Lower lobe of right lung (tissue), 2 donors: ENCODE results near the gene PARP14. TPM values are rescaled to one million over a fixed set of nuclear protein-coding genes. Genes with fewer than 3 reads are reported as not detected.
"Not testable (repeated sequence)": the region's sequence is repeated elsewhere in the genome, so short reads cannot be mapped to it uniquely, and the experiment has no call there.

Source experiments
- ATAC-seq, 2 donors: fragments of 200-7000 bp; cut with Tn5 transposase; one replicate each; pipeline ENCODE4 v1.9.1; 2020 to 2022; ENCODE audit warnings: mild to moderate bottlenecking in 2 of 2, moderate library complexity in 2 of 2
- DNase-seq: peaks from one replicate; pipeline ENCODE4 v3.0.0-alpha.2; 2020
- H3K27ac ChIP-seq: fragments of 200-600 bp; one replicate; pipeline ENCODE4 v1.8.0; 2022
- H3K27me3 ChIP-seq: fragments of 200-600 bp; one replicate; pipeline ENCODE4 v1.8.0; 2022; ENCODE audit warnings: low read depth
- H3K36me3 ChIP-seq: fragments of 200-600 bp; one replicate; pipeline ENCODE4 v1.8.0; 2022; ENCODE audit warnings: mild to moderate bottlenecking
- H3K4me1 ChIP-seq: fragments of 200-600 bp; one replicate; pipeline ENCODE4 v1.8.0; 2022
- H3K4me3 ChIP-seq: fragments of 200-600 bp; one replicate; pipeline ENCODE4 v1.8.0; 2022; ENCODE audit warnings: mild to moderate bottlenecking
- H3K9me3 ChIP-seq: fragments of 200-600 bp; one replicate; pipeline ENCODE4 v1.8.0; 2022
- intact Hi-C: fragments of 100-400 bp; cut with DNase I; formaldehyde crosslinking; loops from one replicate; pipeline ENCODE4 v1.11.0; 2022
- total RNA-seq: library from RNA; stranded (reverse); fragmentation: NEBNext Ultra II Directional; extraction: Animal tissue kit (Norgen Biotek cat#: 25700); gene quantifications from one replicate; pipeline ENCODE4 v1.2.1, GENCODE V29; 2021
- TF ChIP-seq, protein P1 (sequence below): fragments of 200-600 bp; IDR thresholded peaks from one replicate; pipeline ENCODE4 v1.8.0; 2022; ENCODE audit warnings: antibody characterized with exemption, mild to moderate bottlenecking
- donor health status: DM: no; HTN: yes; CAD: no; lungs with severe emphysema.

Gene PARP14
- total RNA-seq, 1 donor from 2014 or later, result 165 TPM

DNA sequence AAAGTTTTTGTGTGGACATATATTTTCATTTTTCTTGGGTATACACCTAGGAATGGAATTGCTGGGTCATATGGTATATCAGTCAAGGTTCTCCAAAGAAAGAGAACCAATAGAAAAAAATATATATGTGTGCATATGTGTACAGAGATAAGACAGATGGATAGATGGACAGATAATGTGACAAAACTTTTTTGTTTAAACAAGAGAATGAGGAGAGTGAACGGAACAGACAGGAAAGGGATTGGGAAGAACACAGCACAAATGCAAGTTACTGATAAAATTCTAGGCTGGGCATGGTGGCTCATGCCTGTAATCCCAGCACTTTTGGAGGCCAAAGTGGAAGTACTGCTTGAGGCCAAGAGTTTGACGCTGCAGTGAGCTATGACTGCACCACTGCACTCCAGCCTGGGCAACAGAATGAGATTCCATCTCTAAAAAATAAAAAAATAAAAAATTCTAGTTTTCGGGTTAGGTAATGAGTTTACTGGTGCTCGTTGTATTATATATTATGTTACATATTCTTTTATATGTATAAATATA lies 63.0 kb downstream of the PARP14 start:
- H3K27me3 ChIP-seq, result no peaks in the 10 kb centered on the region
- H3K36me3 ChIP-seq, result peaks cover 40% of the 10 kb centered on the region
- no peaks in the 10 kb centered on the region for H3K9me3 ChIP-seq
- no peaks in the 10 kb centered on the region for H3K4me1 ChIP-seq
- no peak for ATAC-seq
- TF ChIP-seq, protein P1, sequence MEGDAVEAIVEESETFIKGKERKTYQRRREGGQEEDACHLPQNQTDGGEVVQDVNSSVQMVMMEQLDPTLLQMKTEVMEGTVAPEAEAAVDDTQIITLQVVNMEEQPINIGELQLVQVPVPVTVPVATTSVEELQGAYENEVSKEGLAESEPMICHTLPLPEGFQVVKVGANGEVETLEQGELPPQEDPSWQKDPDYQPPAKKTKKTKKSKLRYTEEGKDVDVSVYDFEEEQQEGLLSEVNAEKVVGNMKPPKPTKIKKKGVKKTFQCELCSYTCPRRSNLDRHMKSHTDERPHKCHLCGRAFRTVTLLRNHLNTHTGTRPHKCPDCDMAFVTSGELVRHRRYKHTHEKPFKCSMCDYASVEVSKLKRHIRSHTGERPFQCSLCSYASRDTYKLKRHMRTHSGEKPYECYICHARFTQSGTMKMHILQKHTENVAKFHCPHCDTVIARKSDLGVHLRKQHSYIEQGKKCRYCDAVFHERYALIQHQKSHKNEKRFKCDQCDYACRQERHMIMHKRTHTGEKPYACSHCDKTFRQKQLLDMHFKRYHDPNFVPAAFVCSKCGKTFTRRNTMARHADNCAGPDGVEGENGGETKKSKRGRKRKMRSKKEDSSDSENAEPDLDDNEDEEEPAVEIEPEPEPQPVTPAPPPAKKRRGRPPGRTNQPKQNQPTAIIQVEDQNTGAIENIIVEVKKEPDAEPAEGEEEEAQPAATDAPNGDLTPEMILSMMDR, result no peak
- no peak for DNase-seq
- no peak overlapping the region for H3K27ac ChIP-seq
- no peak overlapping the region for H3K4me3 ChIP-seq
- intact Hi-C loops, result no loop called here

DNA sequence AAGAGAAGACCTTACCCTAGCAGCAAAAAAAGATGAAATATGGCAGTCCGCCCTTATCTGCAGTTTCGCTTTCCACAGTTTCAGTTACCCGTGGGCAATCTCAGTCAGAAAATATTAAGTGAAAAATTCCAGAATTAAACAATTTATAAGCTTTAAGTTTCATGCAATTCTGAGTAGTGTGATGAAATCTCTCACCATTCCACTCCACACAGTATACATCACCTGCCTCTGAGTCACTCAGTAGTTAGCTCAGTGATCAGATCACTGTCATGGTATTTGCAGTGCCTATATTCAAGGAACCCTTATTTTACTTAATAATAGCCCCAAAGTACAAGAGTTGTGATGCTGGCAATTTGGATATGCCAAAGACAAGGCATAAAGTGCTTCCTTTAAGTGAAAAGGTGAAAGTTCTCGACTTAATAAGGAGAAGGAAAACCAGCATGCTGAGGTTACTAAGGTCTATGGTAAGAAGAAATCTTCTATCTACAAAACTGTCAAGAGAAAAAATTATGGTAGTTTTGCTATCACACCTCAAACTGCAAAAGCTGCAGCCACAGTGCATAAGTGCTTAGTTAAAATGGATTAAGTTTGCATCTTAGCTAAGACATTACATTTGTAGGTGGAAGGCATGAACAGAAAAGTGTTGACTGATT lies 64.9 kb downstream of the PARP14 start:
- intact Hi-C loops, result no loop called here
- no peaks in the 10 kb centered on the region for H3K9me3 ChIP-seq
- no peak for ATAC-seq
- no peak overlapping the region for H3K4me3 ChIP-seq
- no peaks in the 10 kb centered on the region for H3K4me1 ChIP-seq
- H3K36me3 ChIP-seq, result peaks cover 23% of the 10 kb centered on the region
- TF ChIP-seq, protein P1, result no peak
- H3K27me3 ChIP-seq, result no peaks in the 10 kb centered on the region
- no peak overlapping the region for H3K27ac ChIP-seq
- DNase-seq, result no peak

DNA sequence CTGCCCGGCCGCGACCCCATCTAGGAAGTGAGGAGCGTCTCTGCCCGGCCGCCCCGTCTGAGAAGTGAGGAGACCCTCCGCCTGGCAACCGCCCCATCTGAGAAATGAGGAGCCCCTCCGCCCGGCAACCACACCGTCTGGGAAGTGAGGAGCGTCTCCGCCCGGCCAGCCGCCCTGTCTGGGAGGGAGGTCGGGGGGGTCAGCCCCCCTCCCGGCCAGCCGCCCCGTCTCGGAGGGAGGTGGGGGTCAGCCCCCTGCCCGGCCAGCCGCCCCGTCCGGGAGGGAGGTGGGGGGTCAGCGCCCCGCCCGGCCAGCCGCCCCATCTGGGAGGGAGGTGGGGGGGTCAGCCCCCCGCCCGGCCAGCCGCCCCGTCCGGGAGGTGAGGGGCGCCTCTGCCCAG lies 66.7 kb downstream of the PARP14 start:
- intact Hi-C loops, DNase-seq, H3K27ac ChIP-seq, H3K4me3 ChIP-seq, H3K4me1 ChIP-seq, H3K9me3 ChIP-seq, ATAC-seq, H3K27me3 ChIP-seq: not testable (repeated sequence)
- peaks cover 20% of the 10 kb centered on the region for H3K36me3 ChIP-seq

DNA sequence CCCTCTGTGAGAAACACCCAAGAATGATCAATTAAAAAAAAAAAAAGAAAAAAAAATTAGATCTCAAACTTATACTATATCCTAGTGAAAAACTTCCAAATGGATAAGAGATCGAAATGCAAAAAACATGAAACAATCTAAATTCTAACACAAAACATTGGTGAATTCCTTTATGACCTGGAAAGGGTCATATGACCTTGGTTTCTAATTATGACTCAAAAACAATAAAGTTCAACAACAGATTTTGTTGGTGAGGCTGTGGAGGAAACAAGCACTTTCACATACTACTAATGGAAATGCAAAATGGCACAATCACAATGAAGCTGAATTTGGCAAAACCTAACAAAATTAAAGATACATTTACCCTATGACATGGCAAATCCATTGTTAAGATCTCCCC lies 67.7 kb downstream of the PARP14 start:
- Histone ChIP-seq H3K27me3 (no peaks in the 10 kb centered on the region), H3K4me3 (no peak overlapping the region), H3K9me3 (no peaks in the 10 kb centered on the region), H3K27ac (no peak overlapping the region), H3K36me3 (peaks cover 18% of the 10 kb centered on the region), H3K4me1 (no peaks in the 10 kb centered on the region)
- TF ChIP-seq, protein P1, result no peak
- DNase-seq (no peak), ATAC-seq (no peak)
- intact Hi-C loops, result no loop called here

DNA sequence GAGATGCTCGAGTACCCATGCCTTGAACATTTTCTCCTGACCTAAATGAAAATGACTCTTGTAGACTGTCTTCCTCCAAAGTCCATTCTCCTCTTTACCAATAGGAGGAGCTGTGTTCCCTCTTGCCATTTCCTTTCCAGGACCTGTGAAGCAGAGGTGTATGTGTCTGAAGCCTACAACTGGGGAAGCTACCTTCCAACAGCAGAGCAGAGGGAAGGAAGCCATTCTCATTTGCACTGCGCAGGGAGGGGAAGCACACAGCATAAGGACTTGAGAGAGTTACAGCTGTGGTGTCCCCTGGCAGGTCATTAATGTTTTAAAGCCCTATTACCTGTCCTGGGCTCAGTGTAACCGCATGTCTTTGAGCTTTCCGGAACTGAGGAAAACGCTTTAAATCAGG lies 74.3 kb downstream of the PARP14 start:
- intact Hi-C loops, result no loop called here
- no peaks in the 10 kb centered on the region for H3K27me3 ChIP-seq
- no peak overlapping the region for H3K27ac ChIP-seq
- peaks cover 6% of the 10 kb centered on the region for H3K4me1 ChIP-seq
- peaks cover 42% of the 10 kb centered on the region for H3K36me3 ChIP-seq
- TF ChIP-seq, protein P1, result peak; percentile 66
- no peak for DNase-seq
- no peaks in the 10 kb centered on the region for H3K9me3 ChIP-seq
- no peak overlapping the region for H3K4me3 ChIP-seq
- ATAC-seq, result peak; percentile 79 to 85

DNA sequence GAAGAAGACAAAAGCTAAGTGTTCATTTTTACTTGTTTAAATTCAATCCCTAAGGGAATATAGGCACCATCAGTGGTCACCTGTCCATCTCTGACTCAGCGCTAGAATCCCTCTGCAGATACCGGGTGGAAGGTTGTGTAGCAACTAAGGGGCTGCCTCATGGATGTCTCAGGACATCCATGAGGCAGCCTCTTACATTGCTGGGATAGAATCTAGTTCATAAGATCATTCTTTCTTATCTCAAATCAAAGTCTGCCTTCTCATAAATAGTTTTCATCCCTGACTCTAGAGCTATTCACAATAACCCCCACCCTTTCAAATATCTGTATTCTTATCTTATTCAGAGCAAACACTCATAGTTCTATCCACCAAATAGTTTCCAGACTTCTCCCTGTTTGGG lies 74.9 kb downstream of the PARP14 start:
- Histone ChIP-seq H3K27me3 (no peaks in the 10 kb centered on the region), H3K4me3 (no peak overlapping the region), H3K9me3 (no peaks in the 10 kb centered on the region), H3K36me3 (peaks cover 42% of the 10 kb centered on the region), H3K27ac (no peak overlapping the region), H3K4me1 (peaks cover 12% of the 10 kb centered on the region)
- DNase-seq (no peak), ATAC-seq (peak in 1 of 2 donors; percentile 45)
- intact Hi-C loops, result no loop called here
- TF ChIP-seq, protein P1, result no peak
